ENCODE results near the gene MRPL34. TPM values are rescaled to one million over a fixed set of nuclear protein-coding genes. Genes with fewer than 3 reads are reported as not detected.

Gene MRPL34
- total RNA-seq, 6 experiments from 2014 or later, result 63.5 to 363 (median 122) TPM

DNA sequence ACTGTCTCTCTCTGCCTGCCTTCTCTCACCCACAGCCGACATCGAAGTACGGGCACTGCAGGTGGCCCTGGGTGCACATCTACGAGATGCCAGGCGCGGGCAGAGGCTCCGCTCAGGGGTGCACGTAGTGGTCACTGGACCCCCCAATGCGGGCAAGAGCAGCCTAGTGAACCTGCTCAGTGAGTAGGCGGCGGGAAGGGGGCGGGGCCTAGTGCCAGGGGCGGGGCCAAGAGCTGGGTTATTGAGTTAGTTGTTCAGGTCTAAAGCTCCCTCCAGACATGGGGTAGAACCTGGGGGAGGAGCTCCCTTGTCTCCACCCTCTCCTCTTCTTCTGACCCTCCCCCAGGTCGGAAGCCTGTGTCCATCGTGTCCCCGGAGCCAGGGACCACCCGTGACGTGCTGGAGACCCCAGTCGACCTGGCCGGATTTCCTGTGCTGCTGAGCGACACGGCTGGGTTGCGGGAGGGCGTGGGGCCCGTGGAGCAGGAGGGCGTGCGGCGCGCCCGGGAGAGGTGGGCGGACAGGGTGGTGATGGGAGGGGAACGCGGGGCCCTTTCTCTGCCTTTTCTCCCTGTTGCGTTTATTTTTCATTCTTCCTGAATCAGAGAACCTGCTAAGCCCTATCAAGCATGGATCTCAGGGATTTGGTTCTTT lies 33.5 kb downstream of the MRPL34 start:
- TF ChIP-seq, protein P1, sequence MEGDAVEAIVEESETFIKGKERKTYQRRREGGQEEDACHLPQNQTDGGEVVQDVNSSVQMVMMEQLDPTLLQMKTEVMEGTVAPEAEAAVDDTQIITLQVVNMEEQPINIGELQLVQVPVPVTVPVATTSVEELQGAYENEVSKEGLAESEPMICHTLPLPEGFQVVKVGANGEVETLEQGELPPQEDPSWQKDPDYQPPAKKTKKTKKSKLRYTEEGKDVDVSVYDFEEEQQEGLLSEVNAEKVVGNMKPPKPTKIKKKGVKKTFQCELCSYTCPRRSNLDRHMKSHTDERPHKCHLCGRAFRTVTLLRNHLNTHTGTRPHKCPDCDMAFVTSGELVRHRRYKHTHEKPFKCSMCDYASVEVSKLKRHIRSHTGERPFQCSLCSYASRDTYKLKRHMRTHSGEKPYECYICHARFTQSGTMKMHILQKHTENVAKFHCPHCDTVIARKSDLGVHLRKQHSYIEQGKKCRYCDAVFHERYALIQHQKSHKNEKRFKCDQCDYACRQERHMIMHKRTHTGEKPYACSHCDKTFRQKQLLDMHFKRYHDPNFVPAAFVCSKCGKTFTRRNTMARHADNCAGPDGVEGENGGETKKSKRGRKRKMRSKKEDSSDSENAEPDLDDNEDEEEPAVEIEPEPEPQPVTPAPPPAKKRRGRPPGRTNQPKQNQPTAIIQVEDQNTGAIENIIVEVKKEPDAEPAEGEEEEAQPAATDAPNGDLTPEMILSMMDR (IDR thresholded peaks at IDR 0.05), result no peak
- ATAC-seq, result no peak
- intact Hi-C loops (cut with DNase I), result no loop called here
- no peak overlapping the region for H3K4me3 ChIP-seq
- no peak overlapping the region for H3K27ac ChIP-seq
- H3K9me3 ChIP-seq, result no peaks in the 10 kb centered on the region
- peaks cover 0 to 19% (median 5%) of the 10 kb centered on the region in 4 donors for H3K4me1 ChIP-seq
- H3K27me3 ChIP-seq, result no peaks in the 10 kb centered on the region
- WGBS (ENCODE audit: insufficient coverage, low coverage, low lambda C conversion rate, missing lambda C conversion rate), result 93% methylated on average over 8 of the region's 34 CpGs
- H3K36me3 ChIP-seq, result no peaks in the 10 kb centered on the region
- no peak for DNase-seq

DNA sequence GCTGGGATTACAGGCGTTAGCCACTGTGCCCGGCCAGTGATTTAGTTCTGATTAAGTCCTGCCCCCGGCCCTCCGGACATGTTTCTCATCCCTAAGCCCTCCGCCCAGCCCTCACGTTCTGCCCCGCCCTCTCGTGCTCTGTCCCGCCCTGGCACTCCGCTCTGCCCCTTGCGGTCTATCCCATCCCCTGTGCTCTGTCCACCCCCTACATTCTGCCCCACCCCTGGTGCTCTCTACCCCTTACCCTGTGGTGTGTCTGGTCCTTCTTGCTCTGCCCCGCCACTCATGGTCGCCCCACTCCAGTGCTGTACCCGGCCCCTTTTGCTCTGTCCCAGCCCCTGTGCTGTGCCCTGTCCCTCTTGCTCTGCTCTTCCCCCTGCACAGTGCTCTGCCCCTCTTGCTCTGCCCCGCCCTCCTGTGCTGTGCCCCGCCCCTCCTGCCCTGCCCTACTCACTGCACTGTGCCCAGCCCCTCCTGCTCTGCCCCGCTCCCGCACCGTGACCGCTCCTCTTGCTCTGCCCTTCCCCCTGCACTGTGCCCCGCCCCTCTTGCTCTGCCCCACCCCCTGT lies 34.7 kb downstream of the MRPL34 start:
- Histone ChIP-seq H3K36me3 (no peaks in the 10 kb centered on the region), H3K27me3 (no peaks in the 10 kb centered on the region), H3K4me1 (peaks cover 0 to 14% (median 5%) of the 10 kb centered on the region in 4 donors), H3K9me3 (no peaks in the 10 kb centered on the region), H3K4me3 (peak overlapping the region in 1 of 3 donors; percentile 10), H3K27ac (peak overlapping the region in 1 of 3 donors; percentile 48)
- DNase-seq (peak; percentile 88 to 94 (median 91)), ATAC-seq (peak; percentile 70 to 83 (median 73))
- no peak for TF ChIP-seq POLR2A (IDR thresholded peaks at IDR 0.05)
- TF ChIP-seq, protein P1 (IDR thresholded peaks at IDR 0.05), result no peak
- intact Hi-C loops (cut with DNase I), result loop anchor here in 1 of 2 donors (10.0 kb wide), 1 partner anchor 114 kb away; no protein-coding TSS in a partner anchor
- 65% methylated on average over 21 of the region's 21 CpGs for WGBS (ENCODE audit: insufficient coverage, low coverage, low lambda C conversion rate, missing lambda C conversion rate)

DNA sequence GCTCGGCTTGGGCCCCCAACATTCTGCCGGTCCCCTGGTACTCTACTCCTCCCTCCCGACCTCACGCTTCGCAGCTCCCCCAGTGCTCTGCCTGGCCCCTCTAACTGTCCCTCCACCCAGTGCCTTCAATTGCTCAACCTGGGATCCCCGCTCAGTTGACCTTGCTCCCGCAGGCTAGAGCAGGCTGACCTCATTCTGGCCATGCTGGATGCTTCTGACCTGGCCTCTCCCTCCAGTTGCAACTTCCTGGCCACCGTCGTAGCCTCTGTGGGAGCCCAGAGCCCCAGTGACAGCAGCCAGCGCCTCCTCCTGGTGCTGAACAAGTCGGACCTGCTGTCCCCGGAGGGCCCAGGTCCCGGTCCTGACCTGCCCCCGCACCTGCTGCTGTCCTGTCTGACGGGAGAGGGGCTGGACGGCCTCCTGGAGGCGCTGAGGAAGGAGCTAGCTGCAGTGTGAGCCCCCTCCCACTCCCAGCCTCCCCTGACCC lies 35.2 kb downstream of the MRPL34 start:
- Histone ChIP-seq H3K9me3 (no peaks in the 10 kb centered on the region), H3K36me3 (no peaks in the 10 kb centered on the region), H3K4me1 (peaks cover 0 to 13% (median 5%) of the 10 kb centered on the region in 4 donors), H3K27ac (peak overlapping the region in 2 of 3 donors; percentile 48 to 57), H3K27me3 (no peaks in the 10 kb centered on the region), H3K4me3 (peak overlapping the region in 1 of 3 donors; percentile 10)
- ATAC-seq (peak; percentile 45 to 62 (median 56)), DNase-seq (peak; percentile 75 to 80 (median 79))
- intact Hi-C loops (cut with DNase I), result loop anchor here in 1 of 2 donors (10.0 kb wide), 1 partner anchor 114 kb away; no protein-coding TSS in a partner anchor
- TF ChIP-seq, protein P1 (IDR thresholded peaks at IDR 0.05), result peak in 2 of 4 donors; percentile 21 to 23
- TF ChIP-seq POLR2A (IDR thresholded peaks at IDR 0.05), result peak; percentile 56
- 23% methylated on average over 8 of the region's 17 CpGs for WGBS (ENCODE audit: insufficient coverage, low coverage, low lambda C conversion rate, missing lambda C conversion rate)

DNA sequence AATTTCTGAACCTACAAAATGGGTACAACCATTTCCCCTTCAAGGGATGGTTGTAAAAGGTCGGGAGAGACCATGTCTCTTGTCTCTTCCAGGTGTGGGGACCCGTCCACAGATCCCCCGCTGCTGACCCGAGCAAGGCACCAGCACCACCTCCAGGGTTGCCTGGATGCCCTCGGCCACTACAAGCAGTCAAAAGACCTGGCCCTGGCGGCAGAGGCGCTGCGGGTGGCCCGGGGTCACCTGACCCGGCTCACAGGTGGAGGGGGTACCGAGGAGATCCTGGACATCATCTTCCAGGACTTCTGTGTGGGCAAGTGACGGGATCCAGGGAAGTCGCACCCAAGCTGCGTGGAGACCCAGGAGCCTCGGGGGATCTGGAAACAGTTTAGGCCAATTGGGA lies 35.7 kb downstream of the MRPL34 start:
- TF ChIP-seq, protein P1 (IDR thresholded peaks at IDR 0.05), result no peak
- no peak for TF ChIP-seq POLR2A (IDR thresholded peaks at IDR 0.05)
- H3K4me1 ChIP-seq, result peaks cover 0 to 13% (median 5%) of the 10 kb centered on the region in 4 donors
- no peak for DNase-seq
- no peaks in the 10 kb centered on the region for H3K27me3 ChIP-seq
- H3K36me3 ChIP-seq, result no peaks in the 10 kb centered on the region
- no peak for ATAC-seq
- WGBS (ENCODE audit: insufficient coverage, low coverage, low lambda C conversion rate, missing lambda C conversion rate), result 97% methylated on average over 11 of the region's 15 CpGs
- no peak overlapping the region for H3K4me3 ChIP-seq
- peak overlapping the region in 2 of 3 donors; percentile 48 to 57 for H3K27ac ChIP-seq
- intact Hi-C loops (cut with DNase I), result loop anchor here in 1 of 2 donors (10.0 kb wide), 1 partner anchor 113 kb away; no protein-coding TSS in a partner anchor
- no peaks in the 10 kb centered on the region for H3K9me3 ChIP-seq

All from right lobe of liver (tissue), 6 donors.